Islet precursor cell (in vitro differentiated cells): ENCODE data around the gene ZNF135.
A peak's percentile ranks its signal among the peaks of the same experiment; 100 is the strongest.

Experiments used
- DNase-seq: peaks from one replicate; pipeline ENCODE4 v3.0.0-alpha.2; 2018

ZNF135 gene

DNA sequence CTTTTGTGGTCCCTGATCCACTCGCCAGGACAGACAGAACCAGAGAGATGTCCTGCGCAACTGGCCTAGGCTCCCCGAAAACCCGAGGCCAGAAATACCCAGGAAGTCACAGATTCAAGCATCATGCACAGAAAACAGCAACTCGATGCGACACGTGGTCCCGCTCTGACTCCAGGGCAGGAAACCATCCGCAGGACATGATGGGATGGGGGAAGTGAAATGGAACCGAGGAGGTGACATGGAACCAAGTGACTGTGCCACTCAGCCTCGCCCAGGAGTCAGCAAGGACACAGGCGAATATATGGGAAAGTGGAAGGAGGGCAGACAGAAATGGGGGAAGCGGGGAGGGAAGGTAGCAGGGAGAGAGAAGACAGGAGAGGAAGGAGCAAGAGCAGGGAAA lies 37.8 kb downstream of the ZNF135 start:
- no peak for DNase-seq

DNA sequence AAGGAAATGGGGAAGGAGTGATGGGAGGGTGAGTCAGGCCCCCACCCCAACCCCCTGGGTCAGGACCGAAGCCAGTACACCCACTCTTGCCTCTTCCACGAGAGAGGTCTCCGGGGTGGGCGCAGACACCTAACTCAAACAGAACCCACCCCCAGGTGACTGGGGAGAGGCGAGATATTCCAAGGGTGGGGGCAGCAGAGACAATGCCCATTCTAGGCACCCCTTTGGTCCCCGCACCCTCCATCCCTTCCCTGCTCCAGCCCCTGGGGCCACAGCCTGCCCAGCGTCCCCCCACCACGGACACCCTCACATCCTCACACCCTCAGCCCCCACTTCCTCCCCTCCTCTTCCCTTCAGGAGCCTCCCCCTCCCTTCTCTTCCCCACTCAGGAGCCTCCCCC lies 38.3 kb downstream of the ZNF135 start:
- no peak for DNase-seq

DNA sequence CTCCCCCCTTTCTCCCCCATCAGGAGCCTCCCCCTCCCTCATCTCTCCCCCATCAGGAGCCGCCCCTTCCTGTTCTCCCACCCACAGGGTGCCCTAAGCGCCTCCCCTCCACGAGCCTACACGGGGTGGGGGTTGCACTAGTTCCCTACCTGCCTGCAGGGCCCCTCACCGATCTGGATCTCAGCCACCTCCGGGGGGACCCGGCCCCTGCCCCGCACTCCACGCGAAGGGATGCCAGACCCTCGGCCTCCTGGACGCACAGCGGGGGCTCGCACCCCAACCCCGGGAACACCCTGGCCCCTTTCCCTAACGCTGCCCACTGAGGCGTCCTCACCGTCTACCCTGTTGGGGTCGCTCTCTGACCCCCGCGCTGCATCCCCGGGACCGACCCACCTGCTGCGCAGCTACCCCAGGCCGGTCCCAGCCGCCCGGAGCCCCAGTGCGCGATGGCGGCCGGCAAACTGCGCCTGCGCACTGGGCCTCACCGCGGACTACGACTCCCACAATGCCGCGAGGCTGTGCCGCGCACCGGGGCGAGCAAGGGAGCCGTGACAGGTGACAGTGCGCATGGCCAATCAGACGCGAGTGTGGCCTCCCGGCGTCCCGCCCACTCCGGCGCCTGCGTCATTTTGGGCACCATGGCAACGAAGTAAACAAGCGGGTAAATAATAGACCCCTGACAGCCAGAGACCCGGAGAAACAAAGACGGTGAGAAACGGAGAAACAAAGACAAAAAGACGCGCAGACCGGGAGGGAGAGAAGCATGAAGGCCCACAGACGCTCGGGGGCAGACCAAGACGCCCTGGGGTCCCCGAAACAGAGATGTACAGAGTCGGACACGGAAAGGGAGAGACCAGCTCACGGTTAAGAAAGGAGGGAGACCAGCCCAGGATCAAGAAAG lies 38.9 kb downstream of the ZNF135 start, which contains the start of gene ZSCAN18:
ZSCAN18 (minus strand) TSS at position 451 of the 901 bp plus-strand sequence. CDS start 7,964 bp downstream, outside the sequence.
- DNase-seq: peak; percentile 99

DNA sequence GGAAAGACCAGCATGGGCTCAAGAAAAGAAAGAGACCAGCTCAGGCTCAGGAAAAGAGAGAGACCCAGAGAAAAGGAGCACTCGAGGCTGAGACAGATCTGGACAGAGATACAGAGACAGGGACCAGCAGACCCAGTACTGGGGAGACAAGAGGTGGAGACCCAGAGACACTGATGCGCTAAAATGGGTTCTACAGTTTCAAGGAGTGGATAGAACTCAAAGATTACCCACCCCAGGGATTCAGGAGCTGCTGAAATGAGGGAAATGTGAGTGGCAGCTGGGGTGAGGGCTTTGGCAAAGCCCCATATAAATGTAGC lies 39.6 kb downstream of the ZNF135 start:
- DNase-seq: no peak

DNA sequence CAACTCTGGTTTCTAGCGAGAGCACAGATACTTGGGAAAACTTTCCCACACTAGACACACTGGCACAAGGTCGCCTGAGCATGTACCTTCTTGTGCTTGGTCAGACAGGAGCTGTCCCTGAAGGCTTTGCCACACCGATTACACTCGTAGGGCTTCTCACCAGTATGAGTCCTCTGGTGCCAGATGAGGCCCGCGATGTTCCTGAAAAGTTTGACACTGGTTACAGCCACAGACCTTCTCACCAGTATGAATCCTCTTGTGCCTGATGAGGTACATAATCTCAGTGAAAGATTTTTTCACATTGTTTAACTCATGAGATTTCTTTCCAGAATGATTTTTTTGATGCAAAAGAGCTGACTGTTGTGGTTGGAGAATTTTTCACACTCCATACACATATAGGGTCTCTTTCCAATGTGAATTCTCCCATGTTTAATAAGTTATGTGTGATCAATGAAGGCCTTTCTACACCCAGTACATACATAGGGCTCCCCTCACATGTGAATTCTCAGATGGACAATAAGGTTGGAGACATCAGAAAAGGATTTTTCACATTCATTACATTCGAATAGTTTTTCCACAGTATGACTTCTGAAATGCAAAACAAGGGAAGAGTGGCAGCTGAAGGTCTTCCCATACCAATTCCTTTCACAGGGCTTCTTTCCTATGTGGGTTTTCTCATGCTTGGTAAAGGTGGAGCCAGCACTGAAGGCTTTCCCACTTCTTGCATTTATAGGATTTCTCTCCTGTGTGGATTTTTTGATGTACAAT lies 48.9 kb downstream of the ZNF135 start:
- no peak for DNase-seq

DNA sequence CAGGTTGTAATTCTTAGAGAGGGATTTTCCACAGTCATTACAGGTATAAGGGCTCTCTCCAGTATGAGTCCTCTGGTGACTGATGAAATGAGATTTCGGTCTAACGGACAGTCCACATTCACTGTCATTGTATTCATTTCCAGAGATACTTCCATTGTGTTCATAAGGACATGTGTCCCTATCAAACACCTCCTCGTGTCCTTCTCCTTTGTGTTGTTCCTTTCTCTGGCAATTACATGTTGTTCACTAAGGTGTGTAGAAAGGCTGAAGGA lies 49.4 kb downstream of the ZNF135 start:
- no peak for DNase-seq

DNA sequence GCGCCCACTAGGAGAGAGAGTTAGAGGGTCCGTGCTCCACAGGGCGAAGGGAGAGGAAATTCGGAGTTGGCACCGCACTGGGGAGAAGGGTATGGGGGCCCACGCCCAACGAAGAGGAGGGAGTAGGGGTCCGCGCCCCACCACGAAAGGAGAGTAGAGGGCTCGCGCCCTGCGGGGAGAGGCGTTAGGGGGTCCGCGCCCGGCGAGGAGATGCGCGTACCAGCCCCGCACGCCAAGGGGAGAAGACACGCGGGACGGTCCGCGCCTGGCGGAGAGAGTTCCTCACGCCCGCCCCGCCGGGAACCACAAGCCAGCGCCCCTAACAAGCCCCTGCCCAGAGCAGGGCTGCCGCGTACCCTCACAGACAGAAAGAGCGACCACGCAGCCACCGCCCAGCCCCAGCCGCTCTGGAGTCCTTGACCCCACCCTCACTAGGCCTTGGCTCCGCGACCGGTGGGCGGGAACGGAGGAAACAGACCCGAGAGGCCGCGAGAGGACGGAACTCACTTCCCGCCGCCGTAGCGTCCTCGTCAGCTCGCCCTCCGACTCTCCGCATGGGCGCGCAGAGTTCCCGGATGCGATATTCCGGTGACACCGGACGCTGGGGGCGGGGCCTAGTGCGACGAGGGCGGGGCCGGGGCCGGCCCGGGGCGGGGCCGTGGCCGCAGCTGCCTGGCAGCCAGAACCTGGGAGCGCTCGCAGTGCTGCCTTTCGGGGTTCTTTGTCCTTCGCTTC lies 58.9 kb downstream of the ZNF135 start:
- no peak for DNase-seq

DNA sequence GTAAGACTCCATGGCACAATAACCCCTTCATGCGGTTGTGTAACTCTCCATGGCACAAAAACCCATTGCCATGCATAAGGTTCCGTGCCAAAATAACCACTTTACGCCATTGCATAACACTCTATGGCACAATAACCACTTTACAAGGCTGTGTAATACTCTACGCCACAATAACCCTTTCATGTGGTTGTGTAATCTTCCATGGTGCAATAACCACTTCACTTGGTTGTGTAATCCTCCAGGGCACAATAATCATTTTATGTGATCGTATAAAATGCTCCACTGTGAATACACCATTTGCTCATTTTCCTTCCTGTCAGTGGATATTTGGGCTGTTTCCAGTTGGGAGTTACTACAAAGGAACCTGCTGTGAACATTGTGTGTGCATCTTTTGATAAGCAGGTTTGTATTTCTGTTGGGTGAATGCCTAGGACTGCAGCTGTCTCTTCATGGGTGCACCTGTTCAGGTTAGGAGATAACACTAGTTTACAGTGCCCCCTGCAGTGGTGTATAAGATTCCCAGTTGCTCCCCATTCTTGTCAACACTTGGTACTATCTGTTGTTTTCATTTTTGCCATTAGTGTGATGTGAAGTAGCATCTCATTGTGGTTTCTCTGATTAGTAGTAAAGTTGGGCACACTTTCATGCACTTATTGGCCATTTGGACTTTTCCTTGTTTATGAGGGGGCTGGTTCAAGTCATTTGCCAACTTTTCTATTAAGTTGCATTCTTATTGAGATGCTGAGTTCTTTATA lies 60.1 kb downstream of the ZNF135 start:
- no peak for DNase-seq
